GM12873 (cell line): ENCODE measurements around the gene PRSS38.

Experiments
- CTCF ChIP-seq: IDR thresholded peaks from 2 replicates; pipeline ENCODE4 v1.5.1; 2012; ENCODE audit warnings: low read depth, mild to moderate bottlenecking, moderate library complexity, low read length, control low read depth; ENCODE audit not compliant: insufficient read depth; ENCODE audit errors: missing control alignments

The PRSS38 gene

GRCh38 chr1:227774821-227775661 is 40.4 kb upstream of the PRSS38 start:
- TF ChIP-seq CTCF: no peak

GRCh38 chr1:227775841-227776240 is 39.6 kb upstream of the PRSS38 start:
- TF ChIP-seq CTCF: no peak

GRCh38 chr1:227776331-227776771 is 39.1 kb upstream of the PRSS38 start:
- no peak for TF ChIP-seq CTCF

GRCh38 chr1:227777156-227777555 is 38.3 kb upstream of the PRSS38 start:
- TF ChIP-seq CTCF: no peak

GRCh38 chr1:227777646-227778045 is 37.8 kb upstream of the PRSS38 start:
- TF ChIP-seq CTCF: no peak

GRCh38 chr1:227778401-227778947 is 37.0 kb upstream of the PRSS38 start:
- no peak for TF ChIP-seq CTCF

GRCh38 chr1:227779021-227779441 is 36.4 kb upstream of the PRSS38 start:
- TF ChIP-seq CTCF: no peak
